ENCODE results near the gene COPS9.

Gene COPS9

GRCh38 chr2:240146141-240146561 lies 10.0 kb upstream of the COPS9 start:
- Histone ChIP-seq H3K4me3 (ENCODE audit: low read length) (no peak overlapping the region), H3K27me3 (ENCODE audit: insufficient read depth, low read length) (no peaks in the 10 kb centered on the region), H3K9ac (ENCODE audit: low read depth, low read length) (no peak overlapping the region), H3K27ac (ENCODE audit: low read depth, low read length) (no peak overlapping the region), H3K36me3 (ENCODE audit: insufficient read depth, low read length) (no peaks in the 10 kb centered on the region), H3K9me3 (ENCODE audit: insufficient read depth, low read depth, low read length) (no peaks in the 10 kb centered on the region), H3K4me1 (ENCODE audit: insufficient read depth, low read length) (no peaks in the 10 kb centered on the region)
- 90% methylated on average over 10 of the region's 10 CpGs for WGBS

GRCh38 chr2:240145461-240145860 lies 9.4 kb upstream of the COPS9 start:
- Histone ChIP-seq H3K9me3 (ENCODE audit: insufficient read depth, low read depth, low read length) (no peaks in the 10 kb centered on the region), H3K36me3 (ENCODE audit: insufficient read depth, low read length) (no peaks in the 10 kb centered on the region), H3K4me1 (ENCODE audit: insufficient read depth, low read length) (0 out of 2 replicates have a peak, but pooled peaks cover 4% of the 10 kb centered on the region), H3K4me3 (ENCODE audit: low read length) (no peak overlapping the region), H3K27me3 (ENCODE audit: insufficient read depth, low read length) (no peaks in the 10 kb centered on the region), H3K27ac (ENCODE audit: low read depth, low read length) (no peak overlapping the region), H3K9ac (ENCODE audit: low read depth, low read length) (no peak overlapping the region)
- 94% methylated on average over 13 of the region's 13 CpGs for WGBS

- Histone ChIP-seq H3K4me1 (ENCODE audit: insufficient read depth, low read length) (peaks cover 10% of the 10 kb centered on the region), H3K27me3 (ENCODE audit: insufficient read depth, low read length) (no peaks in the 10 kb centered on the region), H3K9me3 (ENCODE audit: insufficient read depth, low read depth, low read length) (no peaks in the 10 kb centered on the region), H3K27ac (ENCODE audit: low read depth, low read length) (no peak overlapping the region), H3K9ac (ENCODE audit: low read depth, low read length) (no peak overlapping the region), H3K4me3 (ENCODE audit: low read length) (no peak overlapping the region), H3K36me3 (ENCODE audit: insufficient read depth, low read length) (no peaks in the 10 kb centered on the region)
- WGBS, result 89% methylated on average over 20 of the region's 20 CpGs
Observed at GRCh38 chr2:240144649-240145261, 8.7 kb upstream of the COPS9 start.

- Histone ChIP-seq H3K4me1 (ENCODE audit: insufficient read depth, low read length) (peaks cover 10% of the 10 kb centered on the region), H3K36me3 (ENCODE audit: insufficient read depth, low read length) (no peaks in the 10 kb centered on the region), H3K27me3 (ENCODE audit: insufficient read depth, low read length) (no peaks in the 10 kb centered on the region), H3K9ac (ENCODE audit: low read depth, low read length) (no peak overlapping the region), H3K9me3 (ENCODE audit: insufficient read depth, low read depth, low read length) (no peaks in the 10 kb centered on the region), H3K27ac (ENCODE audit: low read depth, low read length) (no peak overlapping the region), H3K4me3 (ENCODE audit: low read length) (no peak overlapping the region)
- 49% methylated on average over 36 of the region's 36 CpGs for WGBS
Observed at GRCh38 chr2:240143801-240144648, 7.9 kb upstream of the COPS9 start.

GRCh38 chr2:240143276-240143675 lies 7.2 kb upstream of the COPS9 start:
- H3K27me3 ChIP-seq (ENCODE audit: insufficient read depth, low read length), result no peaks in the 10 kb centered on the region
- no peak overlapping the region for H3K27ac ChIP-seq (ENCODE audit: low read depth, low read length)
- peaks cover 10% of the 10 kb centered on the region for H3K4me1 ChIP-seq (ENCODE audit: insufficient read depth, low read length)
- 75% methylated on average over 6 of the region's 6 CpGs for WGBS
- no peak overlapping the region for H3K9ac ChIP-seq (ENCODE audit: low read depth, low read length)
- H3K4me3 ChIP-seq (ENCODE audit: low read length), result no peak overlapping the region
- no peaks in the 10 kb centered on the region for H3K36me3 ChIP-seq (ENCODE audit: insufficient read depth, low read length)
- no peaks in the 10 kb centered on the region for H3K9me3 ChIP-seq (ENCODE audit: insufficient read depth, low read depth, low read length)

GRCh38 chr2:240142859-240143258 lies 6.8 kb upstream of the COPS9 start:
- Histone ChIP-seq H3K4me1 (ENCODE audit: insufficient read depth, low read length) (peaks cover 10% of the 10 kb centered on the region), H3K9ac (ENCODE audit: low read depth, low read length) (no peak overlapping the region), H3K9me3 (ENCODE audit: insufficient read depth, low read depth, low read length) (no peaks in the 10 kb centered on the region), H3K27ac (ENCODE audit: low read depth, low read length) (no peak overlapping the region), H3K27me3 (ENCODE audit: insufficient read depth, low read length) (no peaks in the 10 kb centered on the region), H3K4me3 (ENCODE audit: low read length) (no peak overlapping the region), H3K36me3 (ENCODE audit: insufficient read depth, low read length) (no peaks in the 10 kb centered on the region)
- WGBS, result 95% methylated on average over 5 of the region's 5 CpGs

GRCh38 chr2:240142256-240142775 lies 6.2 kb upstream of the COPS9 start:
- H3K27me3 ChIP-seq (ENCODE audit: insufficient read depth, low read length), result peaks cover under 1% of the 10 kb centered on the region; the same call in 1 of the 2 replicates
- H3K9me3 ChIP-seq (ENCODE audit: insufficient read depth, low read depth, low read length), result no peaks in the 10 kb centered on the region
- no peak overlapping the region for H3K9ac ChIP-seq (ENCODE audit: low read depth, low read length)
- no peak overlapping the region for H3K4me3 ChIP-seq (ENCODE audit: low read length)
- no peak overlapping the region for H3K27ac ChIP-seq (ENCODE audit: low read depth, low read length)
- no peaks in the 10 kb centered on the region for H3K36me3 ChIP-seq (ENCODE audit: insufficient read depth, low read length)
- 90% methylated on average over 16 of the region's 16 CpGs for WGBS
- H3K4me1 ChIP-seq (ENCODE audit: insufficient read depth, low read length), result peaks cover 10% of the 10 kb centered on the region

- WGBS, result 91% methylated on average over 14 of the region's 14 CpGs
Observed at GRCh38 chr2:240141736-240142135, 5.6 kb upstream of the COPS9 start.

GRCh38 chr2:240140920-240141319 lies 4.8 kb upstream of the COPS9 start:
- WGBS, result 87% methylated on average over 11 of the region's 11 CpGs

More at GRCh38 chr2:240141736-240142135, 5.6 kb upstream of the COPS9 start:
- peaks cover 7% of the 10 kb centered on the region for H3K27me3 ChIP-seq (ENCODE audit: insufficient read depth, low read length)
- H3K9ac ChIP-seq (ENCODE audit: low read depth, low read length), result no peak overlapping the region
- H3K4me1 ChIP-seq (ENCODE audit: insufficient read depth, low read length), result peaks cover 10% of the 10 kb centered on the region
- H3K27ac ChIP-seq (ENCODE audit: low read depth, low read length), result no peak overlapping the region
- H3K4me3 ChIP-seq (ENCODE audit: low read length), result no peak overlapping the region
- no peaks in the 10 kb centered on the region for H3K36me3 ChIP-seq (ENCODE audit: insufficient read depth, low read length)
- H3K9me3 ChIP-seq (ENCODE audit: insufficient read depth, low read depth, low read length), result no peaks in the 10 kb centered on the region

GRCh38 chr2:240140511-240140910 lies 4.4 kb upstream of the COPS9 start, which contains the start of gene OTOS:
Gene OTOS, minus strand, starts transcription at chr2:240140658. Its CDS starts 332 bp downstream, at chr2:240140326.
- peaks cover 11% of the 10 kb centered on the region for H3K27me3 ChIP-seq (ENCODE audit: insufficient read depth, low read length)
- no peak within 1 kb of the TSS for H3K9ac ChIP-seq (ENCODE audit: low read depth, low read length)
- H3K4me1 ChIP-seq (ENCODE audit: insufficient read depth, low read length), result peaks cover 10% of the 10 kb centered on the region
- no peaks in the 10 kb centered on the region for H3K36me3 ChIP-seq (ENCODE audit: insufficient read depth, low read length)
- H3K9me3 ChIP-seq (ENCODE audit: insufficient read depth, low read depth, low read length), result no peaks in the 10 kb centered on the region
- H3K4me3 ChIP-seq (ENCODE audit: low read length), result no peak within 1 kb of the TSS
- WGBS, result 83% methylated on average over 5 of the region's 5 CpGs
- H3K27ac ChIP-seq (ENCODE audit: low read depth, low read length), result no peak within 1 kb of the TSS

More at GRCh38 chr2:240140920-240141319, 4.8 kb upstream of the COPS9 start:
- Histone ChIP-seq H3K27me3 (ENCODE audit: insufficient read depth, low read length) (peaks cover 11% of the 10 kb centered on the region), H3K4me3 (ENCODE audit: low read length) (no peak overlapping the region), H3K9me3 (ENCODE audit: insufficient read depth, low read depth, low read length) (no peaks in the 10 kb centered on the region), H3K36me3 (ENCODE audit: insufficient read depth, low read length) (no peaks in the 10 kb centered on the region), H3K27ac (ENCODE audit: low read depth, low read length) (no peak overlapping the region), H3K4me1 (ENCODE audit: insufficient read depth, low read length) (peaks cover 10% of the 10 kb centered on the region), H3K9ac (ENCODE audit: low read depth, low read length) (no peak overlapping the region)

Measured in HUES64 (cell line).